ENCODE measurements around the gene ITGA8.

The ITGA8 gene

GRCh38 chr10:15747632-15748031, 27.9 kb upstream of the ITGA8 start:
- Histone ChIP-seq H3F3A (ENCODE audit: insufficient read depth, low read length) (no peaks in the 10 kb centered on the region), H3K27me3 (ENCODE audit: insufficient read depth, low read length) (no peaks in the 10 kb centered on the region), H3K79me2 (ENCODE audit: insufficient read depth, low read length) (no peaks in the 10 kb centered on the region), H4K20me1 (ENCODE audit: insufficient read depth, low read length) (no peaks in the 10 kb centered on the region), H3K4me2 (ENCODE audit: low read length) (no peak overlapping the region), H3K27ac (ENCODE audit: low read depth, low read length, poor library complexity, severe bottlenecking) (no peak overlapping the region), H3K9me3 (ENCODE audit: low read length) (no peaks in the 10 kb centered on the region), H3K4me1 (ENCODE audit: insufficient read depth, low read length, severe bottlenecking) (no peaks in the 10 kb centered on the region), H3K4me3 (ENCODE audit: low read depth, low read length, poor library complexity, severe bottlenecking) (no peak overlapping the region), H3K9me2 (ENCODE audit: low read depth, low read length) (no peaks in the 10 kb centered on the region), H2AFZ (ENCODE audit: low read length) (no peak overlapping the region), H3K9ac (ENCODE audit: low read length) (no peak overlapping the region), H3K36me3 (ENCODE audit: insufficient read depth, low read length) (no peaks in the 10 kb centered on the region)
- TF ChIP-seq EZH2 (IDR thresholded peaks at IDR 0.05; ENCODE audit: borderline replicate concordance, low read length) = no peak
- TF ChIP-seq, protein P1, sequence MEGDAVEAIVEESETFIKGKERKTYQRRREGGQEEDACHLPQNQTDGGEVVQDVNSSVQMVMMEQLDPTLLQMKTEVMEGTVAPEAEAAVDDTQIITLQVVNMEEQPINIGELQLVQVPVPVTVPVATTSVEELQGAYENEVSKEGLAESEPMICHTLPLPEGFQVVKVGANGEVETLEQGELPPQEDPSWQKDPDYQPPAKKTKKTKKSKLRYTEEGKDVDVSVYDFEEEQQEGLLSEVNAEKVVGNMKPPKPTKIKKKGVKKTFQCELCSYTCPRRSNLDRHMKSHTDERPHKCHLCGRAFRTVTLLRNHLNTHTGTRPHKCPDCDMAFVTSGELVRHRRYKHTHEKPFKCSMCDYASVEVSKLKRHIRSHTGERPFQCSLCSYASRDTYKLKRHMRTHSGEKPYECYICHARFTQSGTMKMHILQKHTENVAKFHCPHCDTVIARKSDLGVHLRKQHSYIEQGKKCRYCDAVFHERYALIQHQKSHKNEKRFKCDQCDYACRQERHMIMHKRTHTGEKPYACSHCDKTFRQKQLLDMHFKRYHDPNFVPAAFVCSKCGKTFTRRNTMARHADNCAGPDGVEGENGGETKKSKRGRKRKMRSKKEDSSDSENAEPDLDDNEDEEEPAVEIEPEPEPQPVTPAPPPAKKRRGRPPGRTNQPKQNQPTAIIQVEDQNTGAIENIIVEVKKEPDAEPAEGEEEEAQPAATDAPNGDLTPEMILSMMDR (IDR thresholded peaks at IDR 0.05; ENCODE audit: low read length) = no peak

GRCh38 chr10:15745751-15746150, 26.0 kb upstream of the ITGA8 start:
- no peaks in the 10 kb centered on the region for H4K20me1 ChIP-seq (ENCODE audit: insufficient read depth, low read length)
- H3K79me2 ChIP-seq (ENCODE audit: insufficient read depth, low read length) = no peaks in the 10 kb centered on the region
- no peak overlapping the region for H3K4me3 ChIP-seq (ENCODE audit: low read depth, low read length, poor library complexity, severe bottlenecking)
- no peaks in the 10 kb centered on the region for H3K9me2 ChIP-seq (ENCODE audit: low read depth, low read length)
- TF ChIP-seq, protein P1 (IDR thresholded peaks at IDR 0.05; ENCODE audit: low read length) = no peak
- no peak for TF ChIP-seq EZH2 (IDR thresholded peaks at IDR 0.05; ENCODE audit: borderline replicate concordance, low read length)
- H3F3A ChIP-seq (ENCODE audit: insufficient read depth, low read length) = no peaks in the 10 kb centered on the region
- no peak overlapping the region for H3K4me2 ChIP-seq (ENCODE audit: low read length)
- H3K27ac ChIP-seq (ENCODE audit: low read depth, low read length, poor library complexity, severe bottlenecking) = no peak overlapping the region
- H3K9me3 ChIP-seq (ENCODE audit: low read length) = no peaks in the 10 kb centered on the region
- no peaks in the 10 kb centered on the region for H3K4me1 ChIP-seq (ENCODE audit: insufficient read depth, low read length, severe bottlenecking)
- no peaks in the 10 kb centered on the region; the same call in 1 of the 2 replicates for H3K27me3 ChIP-seq (ENCODE audit: insufficient read depth, low read length)
- H2AFZ ChIP-seq (ENCODE audit: low read length) = no peak overlapping the region
- H3K36me3 ChIP-seq (ENCODE audit: insufficient read depth, low read length) = no peaks in the 10 kb centered on the region
- H3K9ac ChIP-seq (ENCODE audit: low read length) = no peak overlapping the region

DNA sequence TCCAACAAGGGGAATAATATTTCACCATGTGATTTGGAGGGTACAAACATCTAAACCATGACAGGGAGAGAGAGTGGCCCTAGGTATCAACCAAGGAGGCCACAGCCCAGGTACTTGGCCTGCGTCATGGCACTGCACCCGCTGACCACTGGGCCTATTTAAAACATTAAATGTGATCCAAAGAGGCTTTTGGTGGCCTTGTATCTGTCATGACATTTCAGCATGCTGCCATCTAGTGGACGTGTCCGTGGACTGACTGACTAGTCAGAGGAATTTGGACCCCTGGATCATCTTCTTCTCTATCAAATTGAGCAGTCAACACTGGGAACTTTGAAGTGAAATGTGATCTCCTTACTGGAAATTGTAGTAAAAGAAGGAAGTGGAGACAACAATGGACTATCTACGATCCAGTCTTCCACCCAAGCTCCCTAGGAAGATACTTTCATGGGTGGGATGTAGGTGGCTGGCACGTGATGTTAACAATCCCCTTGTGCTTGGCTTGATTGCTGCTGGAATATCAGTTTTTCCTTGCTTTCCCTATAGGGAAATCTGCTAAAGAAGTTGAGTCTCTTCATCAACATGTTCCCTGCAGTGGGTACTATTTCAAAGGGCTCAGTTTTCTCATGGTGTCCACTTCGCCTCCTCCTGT, 24.6 kb upstream of the ITGA8 start:
- no peaks in the 10 kb centered on the region for H3F3A ChIP-seq (ENCODE audit: insufficient read depth, low read length)
- H3K27me3 ChIP-seq (ENCODE audit: insufficient read depth, low read length) = no peaks in the 10 kb centered on the region; the same call in 1 of the 2 replicates
- H3K9me3 ChIP-seq (ENCODE audit: low read length) = no peaks in the 10 kb centered on the region
- no peak overlapping the region for H3K9ac ChIP-seq (ENCODE audit: low read length)
- H3K4me1 ChIP-seq (ENCODE audit: insufficient read depth, low read length, severe bottlenecking) = no peaks in the 10 kb centered on the region
- H3K4me2 ChIP-seq (ENCODE audit: low read length) = no peak overlapping the region
- TF ChIP-seq, protein P1 (IDR thresholded peaks at IDR 0.05; ENCODE audit: low read length) = peak; percentile 75
- TF ChIP-seq EZH2 (IDR thresholded peaks at IDR 0.05; ENCODE audit: borderline replicate concordance, low read length) = no peak
- no peaks in the 10 kb centered on the region for H4K20me1 ChIP-seq (ENCODE audit: insufficient read depth, low read length)
- no peak overlapping the region for H2AFZ ChIP-seq (ENCODE audit: low read length)
- no peak overlapping the region for H3K27ac ChIP-seq (ENCODE audit: low read depth, low read length, poor library complexity, severe bottlenecking)
- no peaks in the 10 kb centered on the region for H3K9me2 ChIP-seq (ENCODE audit: low read depth, low read length)
- no peaks in the 10 kb centered on the region for H3K79me2 ChIP-seq (ENCODE audit: insufficient read depth, low read length)
- H3K36me3 ChIP-seq (ENCODE audit: insufficient read depth, low read length) = no peaks in the 10 kb centered on the region
- H3K4me3 ChIP-seq (ENCODE audit: low read depth, low read length, poor library complexity, severe bottlenecking) = no peak overlapping the region

All from OCI-LY1 (cell line).